SJSA1 (cell line): ENCODE measurements around the gene HAPLN2. TPM values are rescaled to one million over a fixed set of nuclear protein-coding genes. Genes with fewer than 3 reads are reported as not detected.

Experiments
- DNase-seq, 2 experiments: peaks; one replicate each; pipeline ENCODE4 v3.0.0-alpha.2; 2015 to 2020; ENCODE audit warnings: low spot score in 2 of 2, low read depth in 1 of 2
- H3K27ac ChIP-seq: fragments of 250-450 bp; sonication (Bioruptor Pico); 2 replicates; pipeline ENCODE4 v1.5.1; 2020; ENCODE audit warnings: mild to moderate bottlenecking, moderate library complexity
- H3K27me3 ChIP-seq: fragments of 250-450 bp; sonication (Bioruptor Pico); replicated peaks from 2 replicates; pipeline ENCODE4 v1.5.1; 2020; ENCODE audit warnings: mild to moderate bottlenecking, moderate library complexity
- H3K36me3 ChIP-seq: fragments of 250-450 bp; sonication (Bioruptor Pico); 2 replicates; pipeline ENCODE4 v1.5.1; 2020; ENCODE audit warnings: mild to moderate bottlenecking
- H3K4me1 ChIP-seq: fragments of 250-450 bp; sonication (Bioruptor Pico); replicated peaks from 2 replicates; pipeline ENCODE4 v1.6.1; 2021; ENCODE audit warnings: mild to moderate bottlenecking
- H3K4me3 ChIP-seq: fragments of 250-450 bp; sonication (Bioruptor Pico); 2 replicates; pipeline ENCODE4 v1.5.1; 2020; ENCODE audit warnings: mild to moderate bottlenecking
- H3K9me3 ChIP-seq: fragments of 250-450 bp; sonication (Bioruptor Pico); replicated peaks from 2 replicates; pipeline ENCODE4 v1.5.1; 2020; ENCODE audit warnings: mild to moderate bottlenecking
- total RNA-seq: library from RNA; depleted of rRNA; stranded (reverse); fragments of >200 nt; shearing (Covaris generic); gene quantifications from 2 replicates; pipeline ENCODE4 v1.2.3, GENCODE V29; 2014; rRNA removed

The HAPLN2 gene
- total RNA-seq, 1 experiment from 2014 or later: not detected

GRCh38 chr1:156670791-156671190, 51.6 kb downstream of the HAPLN2 start:
- Histone ChIP-seq H3K27me3 (no peaks in the 10 kb centered on the region), H3K4me1 (peaks cover 48% of the 10 kb centered on the region), H3K27ac (no peak overlapping the region), H3K36me3 (peaks cover 51% of the 10 kb centered on the region), H3K4me3 (no peak overlapping the region), H3K9me3 (no peaks in the 10 kb centered on the region)
- no peak for DNase-seq

DNA sequence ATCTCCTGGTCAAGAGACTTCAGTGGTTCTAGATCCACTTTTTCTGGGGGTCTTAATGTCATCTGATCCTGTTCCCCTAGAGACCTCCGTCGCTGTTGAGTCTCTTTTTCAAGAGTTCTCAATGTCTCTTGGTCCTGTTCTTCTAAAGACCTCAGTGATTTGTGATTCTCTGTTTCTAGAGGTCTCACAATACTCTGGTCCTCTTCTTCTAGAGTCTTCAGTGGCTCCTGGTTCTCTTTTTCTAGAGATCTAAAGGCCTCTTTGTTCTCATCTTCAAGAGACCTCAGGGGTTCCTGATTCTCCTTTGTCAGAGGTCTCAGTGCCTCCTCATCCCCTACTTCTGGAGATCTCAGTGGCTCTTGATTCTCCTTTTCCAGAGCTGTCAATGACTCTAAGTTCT, 52.6 kb downstream of the HAPLN2 start:
- no peaks in the 10 kb centered on the region for H3K9me3 ChIP-seq
- H3K4me3 ChIP-seq: no peak overlapping the region
- no peak for DNase-seq
- H3K36me3 ChIP-seq: peaks cover 56% of the 10 kb centered on the region
- no peak overlapping the region for H3K27ac ChIP-seq
- peaks cover 48% of the 10 kb centered on the region for H3K4me1 ChIP-seq
- H3K27me3 ChIP-seq: no peaks in the 10 kb centered on the region

DNA sequence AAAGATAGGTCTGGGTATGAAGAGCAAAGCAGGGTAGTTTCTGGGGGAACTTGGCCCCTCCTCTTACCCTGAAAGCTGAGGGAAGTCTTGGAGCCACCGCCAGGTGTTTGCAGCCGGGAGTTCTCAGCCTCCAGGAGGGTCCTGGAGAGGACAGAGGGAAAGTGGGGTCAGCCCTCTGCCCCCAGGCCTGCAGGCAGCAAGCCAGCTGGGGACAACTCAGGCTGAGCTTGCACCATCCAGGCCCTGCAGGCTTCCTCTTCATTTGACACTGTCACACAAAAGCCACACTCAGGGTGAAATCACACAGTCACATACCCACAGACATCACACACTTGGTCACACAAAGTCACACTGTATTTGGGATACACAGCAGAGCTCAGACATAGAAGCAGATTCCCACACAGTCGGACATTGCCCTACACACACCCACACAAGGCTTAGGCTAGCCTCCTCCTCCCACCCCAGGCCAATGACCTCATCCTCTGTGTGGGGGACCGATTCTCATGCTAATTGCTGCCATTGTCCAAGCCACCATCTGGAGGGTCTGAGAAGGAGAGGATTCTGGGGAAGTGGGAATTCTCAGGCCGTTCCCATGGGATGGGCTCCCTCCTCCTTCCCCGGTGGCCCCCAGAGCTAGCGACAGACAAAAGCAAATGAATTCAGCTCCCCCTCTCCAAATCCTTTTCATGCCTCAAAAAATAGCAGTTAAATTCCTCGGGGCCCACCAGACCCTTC, 54.3 kb downstream of the HAPLN2 start:
- DNase-seq: peak; percentile 85 to 87
- H3K27ac ChIP-seq: peak overlapping the region; percentile 66
- peaks cover 59% of the 10 kb centered on the region for H3K36me3 ChIP-seq
- no peak overlapping the region for H3K4me3 ChIP-seq
- H3K27me3 ChIP-seq: no peaks in the 10 kb centered on the region; the same call in 1 of the 2 replicates
- H3K9me3 ChIP-seq: no peaks in the 10 kb centered on the region
- H3K4me1 ChIP-seq: peaks cover 48% of the 10 kb centered on the region

Other genes with a start within 250 kb of the HAPLN2 start
- gene MEF2D, start 118.6 kb upstream of the HAPLN2 start, total RNA-seq: 7.0 and 9.8 TPM in 2 replicates
- gene IQGAP3, start 46.9 kb upstream of the HAPLN2 start, total RNA-seq: 38.3 and 64.1 TPM in 2 replicates
- gene TTC24, start 39.7 kb upstream of the HAPLN2 start, total RNA-seq: not detected in 2 replicates
- gene NAXE, start 27.6 kb upstream of the HAPLN2 start, total RNA-seq: 67.9 and 70.6 TPM in 2 replicates
- 10.0 and 18.4 TPM in 2 replicates for gene GPATCH4, start 17.9 kb upstream of the HAPLN2 start, total RNA-seq
- gene BCAN, start 22.7 kb downstream of the HAPLN2 start, total RNA-seq: not detected in 2 replicates
- 149 and 169 TPM in 2 replicates for gene NES, start 58.0 kb downstream of the HAPLN2 start, total RNA-seq
- gene CRABP2, start 86.2 kb downstream of the HAPLN2 start, total RNA-seq: 2.8 and 6.7 TPM in 2 replicates
- gene METTL25B, start 109.1 kb downstream of the HAPLN2 start, total RNA-seq: 6.4 and 6.5 TPM in 2 replicates
- gene ISG20L2, start 109.4 kb downstream of the HAPLN2 start, total RNA-seq: 13.8 and 21.5 TPM in 2 replicates
- 70.0 and 126 TPM in 2 replicates for gene MRPL24, start 121.7 kb downstream of the HAPLN2 start, total RNA-seq
- gene HDGF, start 132.3 kb downstream of the HAPLN2 start, total RNA-seq: 324 and 387 TPM in 2 replicates
- gene PRCC, start 148.1 kb downstream of the HAPLN2 start, total RNA-seq: 36.9 and 37.3 TPM in 2 replicates
- not detected in 2 replicates for gene SH2D2A, start 197.4 kb downstream of the HAPLN2 start, total RNA-seq
- not detected in 2 replicates for gene INSRR, start 239.7 kb downstream of the HAPLN2 start, total RNA-seq
- not detected in 2 replicates for gene NTRK1, start 241.4 kb downstream of the HAPLN2 start, total RNA-seq